BLaER1 (cell line): ENCODE measurements around the gene THNSL1.

Source experiments
- H3K27ac ChIP-seq: shearing (Covaris generic); formaldehyde crosslinking; 2 replicates; pipeline ENCODE4 v1.8.1; 2022
- H3K27me3 ChIP-seq: shearing (Covaris generic); formaldehyde crosslinking; 2 replicates; pipeline ENCODE4 v1.8.1; 2022
- H3K36me3 ChIP-seq: shearing (Covaris generic); formaldehyde crosslinking; 2 replicates; pipeline ENCODE4 v1.8.1; 2022
- H3K4me1 ChIP-seq: shearing (Covaris generic); formaldehyde crosslinking; 2 replicates; pipeline ENCODE4 v1.8.1; 2022
- H3K4me2 ChIP-seq: shearing (Covaris generic); formaldehyde crosslinking; 2 replicates; pipeline ENCODE4 v1.8.1; 2022
- H3K4me3 ChIP-seq: shearing (Covaris generic); formaldehyde crosslinking; 2 replicates; pipeline ENCODE4 v1.8.1; 2022
- H3K9ac ChIP-seq: shearing (Covaris generic); formaldehyde crosslinking; 2 replicates; pipeline ENCODE4 v1.8.1; 2022
- H3K9me3 ChIP-seq: shearing (Covaris generic); formaldehyde crosslinking; 2 replicates; pipeline ENCODE4 v1.8.1; 2022
- H4K20me1 ChIP-seq: shearing (Covaris generic); formaldehyde crosslinking; 2 replicates; pipeline ENCODE4 v1.8.1; 2022
- Cebpa-rat ChIP-seq: shearing (Covaris generic); IDR thresholded peaks from 2 replicates; pipeline ENCODE4 v1.8.1; 2022

THNSL1 gene

DNA sequence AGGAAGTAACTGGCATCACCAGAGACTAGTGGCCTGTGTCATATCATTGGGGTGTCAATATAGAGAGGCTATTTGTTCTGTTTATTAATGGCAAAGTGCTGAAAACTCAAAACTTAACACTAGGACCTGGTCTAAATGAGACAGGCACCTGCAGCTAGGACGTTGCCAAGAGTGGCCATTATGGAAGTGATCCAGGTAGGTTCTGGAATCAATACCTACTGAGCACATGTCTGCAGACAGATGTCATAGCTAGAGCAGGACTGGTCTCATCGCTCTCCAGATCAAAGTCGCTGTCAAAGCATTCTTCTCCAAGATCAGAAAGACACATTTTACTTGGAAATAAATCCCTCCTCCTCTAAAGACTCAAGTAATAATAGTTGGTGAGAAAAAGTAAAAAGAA is 40.3 kb downstream of the THNSL1 start:
- no peaks in the 10 kb centered on the region for H3K36me3 ChIP-seq
- H3K9ac ChIP-seq = no peak overlapping the region
- no peaks in the 10 kb centered on the region for H3K27me3 ChIP-seq
- no peak overlapping the region for H3K4me2 ChIP-seq
- no peaks in the 10 kb centered on the region for H3K4me1 ChIP-seq
- no peaks in the 10 kb centered on the region for H4K20me1 ChIP-seq
- TF ChIP-seq Cebpa-rat = no peak
- no peaks in the 10 kb centered on the region for H3K9me3 ChIP-seq
- H3K27ac ChIP-seq = no peak overlapping the region
- H3K4me3 ChIP-seq = no peak overlapping the region

- Histone ChIP-seq H3K27ac (no peak overlapping the region), H3K9ac (no peak overlapping the region), H3K4me3 (no peak overlapping the region), H3K4me2 (no peak overlapping the region), H4K20me1 (no peaks in the 10 kb centered on the region), H3K36me3 (no peaks in the 10 kb centered on the region), H3K4me1 (no peaks in the 10 kb centered on the region), H3K9me3 (no peaks in the 10 kb centered on the region), H3K27me3 (no peaks in the 10 kb centered on the region)
- no peak for TF ChIP-seq Cebpa-rat
Measured at GRCh38 chr10:25057886-25058285, 41.5 kb downstream of the THNSL1 start.

GRCh38 chr10:25059990-25060389 is 43.6 kb downstream of the THNSL1 start:
- TF ChIP-seq Cebpa-rat = no peak
- H3K9ac ChIP-seq = no peak overlapping the region
- no peak overlapping the region for H3K4me3 ChIP-seq
- no peak overlapping the region for H3K27ac ChIP-seq
- H3K36me3 ChIP-seq = no peaks in the 10 kb centered on the region
- H3K4me1 ChIP-seq = no peaks in the 10 kb centered on the region
- no peaks in the 10 kb centered on the region for H3K27me3 ChIP-seq
- H3K9me3 ChIP-seq = no peaks in the 10 kb centered on the region; the same call in 1 of the 2 replicates
- H3K4me2 ChIP-seq = no peak overlapping the region
- no peaks in the 10 kb centered on the region for H4K20me1 ChIP-seq

DNA sequence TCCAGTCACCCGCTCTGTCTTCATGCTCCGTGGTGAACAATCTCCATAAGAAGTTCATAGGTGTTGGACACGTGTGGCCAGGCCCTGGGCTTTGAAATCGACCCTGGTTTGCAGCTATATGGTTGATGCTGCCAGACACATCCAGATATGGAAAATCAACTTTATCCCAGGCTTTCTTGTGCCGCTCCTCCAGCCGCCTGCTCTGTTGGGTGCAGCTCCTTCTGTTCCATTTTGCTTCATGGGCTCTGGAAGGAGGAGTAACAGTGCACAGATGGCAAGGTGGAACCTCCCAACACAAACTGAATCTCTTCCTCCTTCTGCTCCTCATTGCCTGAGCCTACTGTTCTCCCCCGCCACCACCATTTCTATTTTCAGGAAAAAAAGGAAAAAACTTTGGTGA is 44.7 kb downstream of the THNSL1 start:
- H3K36me3 ChIP-seq = no peaks in the 10 kb centered on the region
- H3K9ac ChIP-seq = no peak overlapping the region
- TF ChIP-seq Cebpa-rat = no peak
- no peaks in the 10 kb centered on the region for H3K4me1 ChIP-seq
- H3K4me3 ChIP-seq = no peak overlapping the region
- no peak overlapping the region for H3K27ac ChIP-seq
- H3K27me3 ChIP-seq = no peaks in the 10 kb centered on the region
- no peaks in the 10 kb centered on the region for H4K20me1 ChIP-seq
- no peak overlapping the region for H3K4me2 ChIP-seq
- no peaks in the 10 kb centered on the region; the same call in 1 of the 2 replicates for H3K9me3 ChIP-seq

DNA sequence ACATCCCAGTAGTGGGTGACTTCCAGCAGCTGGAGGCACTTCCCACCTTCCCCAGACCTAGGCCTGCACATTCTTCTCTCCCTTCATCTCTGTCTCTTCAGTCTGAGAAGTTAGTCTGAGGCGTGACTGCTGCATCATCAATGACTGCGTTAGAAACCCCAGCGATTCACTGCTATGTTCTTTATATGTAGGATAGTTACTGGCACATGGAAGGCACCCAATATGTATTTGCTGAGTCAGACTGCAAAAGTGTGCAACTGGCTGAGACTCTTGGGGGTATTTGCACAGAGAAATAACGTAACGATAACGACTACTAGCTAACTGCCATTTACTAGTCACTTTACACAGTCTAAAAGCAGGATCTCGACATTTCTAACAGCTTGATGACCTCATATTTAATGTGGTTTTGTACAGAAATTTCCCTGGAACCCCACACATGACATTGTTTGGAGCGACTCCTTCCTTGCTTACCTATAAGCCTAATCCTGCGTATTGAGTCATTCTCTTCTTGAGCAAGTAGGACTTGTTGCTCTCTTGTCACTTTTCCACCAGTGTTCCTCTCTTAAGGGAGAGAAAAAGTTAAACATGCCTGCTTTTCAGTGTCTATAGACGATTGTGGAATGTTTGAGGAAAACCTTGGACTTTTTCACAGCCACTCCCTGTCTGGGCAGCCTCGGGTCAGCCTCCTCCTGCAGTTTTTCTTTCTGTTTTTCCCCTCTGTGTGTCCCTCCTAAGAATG is 45.5 kb downstream of the THNSL1 start:
- Histone ChIP-seq H3K9ac (no peak overlapping the region), H3K4me3 (no peak overlapping the region), H3K9me3 (no peaks in the 10 kb centered on the region; the same call in 1 of the 2 replicates), H3K4me1 (no peaks in the 10 kb centered on the region), H3K27ac (no peak overlapping the region), H3K36me3 (no peaks in the 10 kb centered on the region), H3K4me2 (no peak overlapping the region), H4K20me1 (no peaks in the 10 kb centered on the region), H3K27me3 (no peaks in the 10 kb centered on the region)
- TF ChIP-seq Cebpa-rat = no peak

DNA sequence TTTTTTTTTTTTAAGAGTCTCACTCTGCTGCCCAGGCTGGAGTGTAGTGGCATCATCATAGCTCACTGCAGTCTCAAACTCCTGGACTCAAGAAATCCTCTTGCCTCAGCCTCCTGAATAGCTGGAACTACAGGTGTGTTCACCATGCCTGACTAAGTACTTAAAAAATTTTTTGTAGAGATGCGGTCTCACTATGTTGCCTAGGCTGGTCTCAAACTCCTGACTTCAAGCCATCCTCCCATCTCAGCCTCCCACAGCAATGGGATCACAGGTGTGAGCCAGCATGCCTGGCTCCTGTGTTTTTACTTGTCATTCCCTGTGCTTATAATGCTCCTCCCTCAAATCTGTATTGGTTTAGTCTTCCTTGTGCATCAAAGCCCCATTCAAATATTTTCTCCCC is 46.7 kb downstream of the THNSL1 start:
- no peaks in the 10 kb centered on the region for H3K4me1 ChIP-seq
- H3K9me3 ChIP-seq = no peaks in the 10 kb centered on the region; the same call in 1 of the 2 replicates
- no peaks in the 10 kb centered on the region for H3K27me3 ChIP-seq
- H3K9ac ChIP-seq = no peak overlapping the region
- H3K27ac ChIP-seq = no peak overlapping the region
- no peak overlapping the region for H3K4me2 ChIP-seq
- no peak for TF ChIP-seq Cebpa-rat
- no peaks in the 10 kb centered on the region for H3K36me3 ChIP-seq
- H4K20me1 ChIP-seq = no peaks in the 10 kb centered on the region
- H3K4me3 ChIP-seq = no peak overlapping the region

- H3K27me3 ChIP-seq = no peaks in the 10 kb centered on the region
- no peaks in the 10 kb centered on the region for H3K4me1 ChIP-seq
- no peaks in the 10 kb centered on the region for H3K36me3 ChIP-seq
- no peak overlapping the region for H3K9ac ChIP-seq
- no peaks in the 10 kb centered on the region for H4K20me1 ChIP-seq
- no peaks in the 10 kb centered on the region; the same call in 1 of the 2 replicates for H3K9me3 ChIP-seq
- H3K27ac ChIP-seq = no peak overlapping the region
- no peak for TF ChIP-seq Cebpa-rat
- no peak overlapping the region for H3K4me3 ChIP-seq
- no peak overlapping the region for H3K4me2 ChIP-seq
Measured at GRCh38 chr10:25063644-25064043, 47.2 kb downstream of the THNSL1 start.

DNA sequence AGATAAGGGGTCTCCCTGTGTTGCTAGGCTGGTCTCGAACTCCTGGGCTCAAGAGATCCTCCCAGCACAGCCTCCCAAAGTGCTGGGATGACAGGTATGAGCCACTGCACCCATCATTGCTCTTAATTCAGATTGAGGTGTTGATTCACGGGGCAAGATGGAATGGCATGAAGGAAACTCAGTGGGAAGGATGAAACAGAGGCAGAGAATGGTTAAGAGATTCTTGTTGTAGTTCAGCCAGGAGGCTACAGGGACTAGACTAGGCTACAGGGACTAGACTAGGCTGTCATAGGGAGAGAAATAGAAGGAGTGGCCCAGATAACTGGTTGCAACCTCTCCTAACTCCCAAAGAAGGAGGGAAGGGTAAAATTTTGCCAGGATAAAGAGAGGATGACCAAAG is 48.0 kb downstream of the THNSL1 start:
- H3K9ac ChIP-seq = no peak overlapping the region
- TF ChIP-seq Cebpa-rat = no peak
- no peaks in the 10 kb centered on the region; the same call in 1 of the 2 replicates for H3K9me3 ChIP-seq
- no peak overlapping the region for H3K27ac ChIP-seq
- no peaks in the 10 kb centered on the region for H3K27me3 ChIP-seq
- no peaks in the 10 kb centered on the region for H4K20me1 ChIP-seq
- no peak overlapping the region for H3K4me3 ChIP-seq
- H3K4me2 ChIP-seq = no peak overlapping the region
- no peaks in the 10 kb centered on the region for H3K36me3 ChIP-seq
- H3K4me1 ChIP-seq = no peaks in the 10 kb centered on the region

- TF ChIP-seq Cebpa-rat = no peak
- Histone ChIP-seq H3K27ac (no peak overlapping the region), H3K9me3 (no peaks in the 10 kb centered on the region; the same call in 1 of the 2 replicates), H3K36me3 (no peaks in the 10 kb centered on the region), H3K4me2 (no peak overlapping the region), H3K4me1 (no peaks in the 10 kb centered on the region), H3K9ac (no peak overlapping the region), H4K20me1 (no peaks in the 10 kb centered on the region), H3K27me3 (no peaks in the 10 kb centered on the region), H3K4me3 (no peak overlapping the region)
Measured at GRCh38 chr10:25065761-25066476, 49.5 kb downstream of the THNSL1 start.
